HCT116 (cell line): Measurements from ENCODE around the gene CCL14. TPM values are rescaled to one million over a fixed set of nuclear protein-coding genes. Genes with fewer than 3 reads are reported as not detected.

Experiments used
- ATAC-seq: fragments of 200-7000 bp; cut with Tn5 transposase; 2 replicates; pipeline ENCODE4 v1.9.1; 2020; ENCODE audit warnings: mild to moderate bottlenecking, moderate library complexity
- Bru-seq: library from RNA; stranded (reverse); fragments of 400-500 nt; gene quantifications from one replicate; lab custom pipeline; 2021; lab: Mats Ljungman, UMichigan
- BruChase-seq, 2 experiments: library from RNA; stranded (reverse); fragments of 400-500 nt; gene quantifications; one replicate each; lab custom pipeline; 2021; lab: Mats Ljungman, UMichigan
- BruUV-seq: library from RNA; stranded (reverse); fragments of 400-500 nt; replicated peaks from 2 replicates; lab custom pipeline; 2021; lab: Mats Ljungman, UMichigan
- CTCF ChIA-PET: fragments of 300-600 bp; sonication (Branson Sonifier 250); formaldehyde crosslinking; loops from one replicate; lab custom pipeline; 2021; ENCODE audit warnings: antibody characterized with exemption; lab: Charles Lee
- POLR2A ChIA-PET: fragments of 300-600, 350-600 bp; sonication (Branson Sonifier 250); formaldehyde crosslinking; loops from one replicate; lab custom pipeline; 2021; ENCODE audit warnings: antibody characterized with exemption; lab: Charles Lee
- RAD21 ChIA-PET, 2 experiments: fragments of 300-600 bp; sonication (Branson Sonifier 250); formaldehyde crosslinking; loops; one replicate each; lab custom pipeline; 2023; ENCODE audit warnings: low total read pairs in 2 of 2; ENCODE audit not compliant: uncharacterized antibody in 2 of 2, unreplicated experiment in 2 of 2, low non-redundant PET in 1 of 2; lab: Charles Lee
- DNase-seq: peaks from one replicate; pipeline ENCODE4 v3.0.0-alpha.2; 2010; ENCODE audit warnings: low read depth, low spot score
- H2AFZ ChIP-seq: fragments of 200-600 bp; shearing (Covaris generic), sonication (generic); 2 replicates; pipeline ENCODE4 v1.6.1; 2017; ENCODE audit warnings: low read depth, mixed run types, mixed read lengths, antibody characterized with exemption, low read length; ENCODE audit not compliant: poor library complexity, severe bottlenecking
- H3K27ac ChIP-seq: 2 replicates; pipeline ENCODE4 v1.5.1; 2012; ENCODE audit warnings: low read depth, low read length
- H3K27me3 ChIP-seq: fragments of 200-600 bp; sonication (generic); 2 replicates; pipeline ENCODE4 v1.6.1; 2016; ENCODE audit warnings: mixed run types, low read length, mixed read lengths; ENCODE audit not compliant: insufficient read depth
- H3K36me3 ChIP-seq, 2 experiments: fragments of 200-500 bp in 1 of 2; fragments of 200-600 bp in 1 of 2; sonication (Bioruptor generic) in 1 of 2; sonication (generic) in 1 of 2; 2 replicates each; pipeline versions ENCODE4 v1.5.1 to v1.6.1; 2014 to 2016; ENCODE audit warnings: low read length in 2 of 2, inconsistent platforms in 1 of 2, mixed read lengths in 1 of 2, mixed run types in 1 of 2; ENCODE audit not compliant: insufficient read depth in 2 of 2, control insufficient read depth in 1 of 2
- H3K4me1 ChIP-seq, 2 experiments: fragments of 200-600 bp in 1 of 2; sonication (generic) in 1 of 2; 2 replicates each; pipeline versions ENCODE4 v1.5.1 to v1.6.1; 2012 to 2017; ENCODE audit warnings: low read length in 2 of 2, inconsistent platforms in 1 of 2, mild to moderate bottlenecking in 1 of 2, mixed read lengths in 1 of 2, mixed run types in 1 of 2, moderate library complexity in 1 of 2; ENCODE audit not compliant: insufficient read depth in 2 of 2, control insufficient read depth in 1 of 2
- H3K4me2 ChIP-seq: fragments of 200-600 bp; sonication (generic); 2 replicates; pipeline ENCODE4 v1.6.1; 2017; ENCODE audit warnings: mixed run types, low read length, mixed read lengths
- H3K4me3 ChIP-seq, 2 experiments: fragments of 200-600 bp in 1 of 2; sonication (generic) in 1 of 2; replicated peaks in 1 of 2; 2 replicates each; pipeline ENCODE4 v1.5.1; 2011 to 2016; ENCODE audit warnings: low read length in 2 of 2, control low read depth in 1 of 2, low read depth in 1 of 2, mild to moderate bottlenecking in 1 of 2, mixed read lengths in 1 of 2, mixed run types in 1 of 2
- H3K79me2 ChIP-seq: fragments of 200-600 bp; sonication (generic); 2 replicates; pipeline ENCODE4 v1.6.1; 2017; ENCODE audit warnings: mild to moderate bottlenecking, mixed run types, low read length, moderate library complexity, mixed read lengths; ENCODE audit not compliant: insufficient read depth
- H3K9ac ChIP-seq: fragments of 200-600 bp; sonication (generic); 2 replicates; pipeline ENCODE4 v1.6.1; 2016; ENCODE audit warnings: low read length, mixed read lengths
- H3K9me2 ChIP-seq: fragments of 200-600 bp; sonication (generic), shearing (Covaris generic); 2 replicates; pipeline ENCODE4 v1.6.1; 2017; ENCODE audit warnings: mixed run types, mild to moderate bottlenecking, moderate library complexity; ENCODE audit not compliant: insufficient read depth
- H3K9me3 ChIP-seq, 2 experiments: fragments of 200-500 bp in 1 of 2; fragments of 200-600 bp in 1 of 2; sonication (Bioruptor generic) in 1 of 2; sonication (generic) in 1 of 2; 2 replicates each; pipeline ENCODE4 v1.6.1; 2014 to 2017; ENCODE audit warnings: low read length in 2 of 2, mixed read lengths in 2 of 2, inconsistent platforms in 1 of 2, low read depth in 1 of 2, mild to moderate bottlenecking in 1 of 2, mixed run types in 1 of 2, moderate library complexity in 1 of 2; ENCODE audit not compliant: control insufficient read depth in 1 of 2, insufficient read depth in 1 of 2
- H4K20me1 ChIP-seq: fragments of 200-600 bp; sonication (generic), shearing (Covaris generic); 2 replicates; pipeline ENCODE4 v1.6.1; 2017; ENCODE audit warnings: mixed run types, mild to moderate bottlenecking, moderate library complexity; ENCODE audit not compliant: insufficient read depth
- ATF3 ChIP-seq: IDR thresholded peaks from 2 replicates; pipeline ENCODE4 v1.6.1; 2012
- ELF1 ChIP-seq: IDR thresholded peaks from 2 replicates; pipeline ENCODE4 v1.6.1; 2012; ENCODE audit warnings: low read depth, borderline replicate concordance
- REST ChIP-seq: IDR thresholded peaks from 2 replicates; pipeline ENCODE4 v1.6.1; 2012; ENCODE audit warnings: low read depth
- SIN3A ChIP-seq: IDR thresholded peaks from 2 replicates; pipeline ENCODE4 v1.6.1; 2012; ENCODE audit warnings: low read depth
- ZBTB33 ChIP-seq: IDR thresholded peaks from 2 replicates; pipeline ENCODE4 v1.6.1; 2011; ENCODE audit warnings: mild to moderate bottlenecking, low read length, moderate library complexity; ENCODE audit not compliant: insufficient replicate concordance; ENCODE audit errors: extremely low read depth
- ZNF274 ChIP-seq: fragments of 200-500 bp; sonication (Bioruptor generic); IDR thresholded peaks from 2 replicates; pipeline ENCODE4 v1.6.1; 2014; ENCODE audit warnings: mild to moderate bottlenecking, low read depth, low read length, inconsistent platforms
- intact Hi-C: fragments of 100-400 bp; cut with micrococcal nuclease; formaldehyde crosslinking; loops from 2 replicates; pipeline ENCODE4 v1.10.0; 2022
- long read RNA-seq: library from polyadenylated mRNA; unstranded; transcript quantifications from one replicate; pipeline ENCODE4 v2.0.0, GENCODE V29; 2021; ENCODE audit not compliant: unreplicated experiment
- polyA plus RNA-seq: library from polyadenylated mRNA; unstranded; fragments of >200 nt; gene quantifications from 2 replicates; pipeline ENCODE4 v1.2.1, GENCODE V29; 2012; ENCODE audit warnings: missing spikeins
- total RNA-seq: library from RNA; stranded (reverse); gene quantifications from one replicate; pipeline ENCODE4 v1.2.1, GENCODE V29; 2021; ENCODE audit not compliant: unreplicated experiment

CCL14 gene
- total RNA-seq (not detected), Bru-seq, nascent RNA (not detected), BruChase-seq, experiment 1, labeled RNA remaining after a 6-hour chase (not detected), BruChase-seq, experiment 2, labeled RNA remaining after a 2-hour chase (not detected)
- not detected in 2 replicates for polyA plus RNA-seq
- long read RNA-seq = 0 reads

GRCh38 chr17:35986643-35987042 lies at the start of gene CCL14:
Gene CCL14, minus strand, starts transcription at chr17:35986729. Its CDS starts 80 bp downstream, at chr17:35986649.
- Histone ChIP-seq H3K4me1 (no peaks in the 10 kb centered on the region), H3K79me2 (no peaks in the 10 kb centered on the region), H3K36me3 (no peaks in the 10 kb centered on the region), H4K20me1 (no peaks in the 10 kb centered on the region), H3K9ac (no peak within 1 kb of the TSS), H3K4me3 (no peak within 1 kb of the TSS), H2AFZ (no peak within 1 kb of the TSS), H3K9me3 (peaks cover 0 to 10% of the 10 kb centered on the region in 2 experiments; a peak in 1 of 4 replicates), H3K9me2 (no peaks in the 10 kb centered on the region), H3K27me3 (no peaks in the 10 kb centered on the region), H3K4me2 (no peak within 1 kb of the TSS), H3K27ac (no peak within 1 kb of the TSS)
- no TSS peak for BruUV-seq
- intact Hi-C loops = no loop called here
- RAD21 ChIA-PET = no interaction called here
- CTCF ChIA-PET = no interaction called here
- DNase-seq (no peak), ATAC-seq (no peak)
- no peak for TF ChIP-seq ZBTB33
- no peak for TF ChIP-seq ELF1
- no peak for TF ChIP-seq ATF3
- no peak for TF ChIP-seq SIN3A
- TF ChIP-seq REST = no peak
- no peak for TF ChIP-seq ZNF274
- POLR2A ChIA-PET = no interaction called here
